GM23338 (cell line): ENCODE data around the gene DSCAML1. TPM values are rescaled to one million over a fixed set of nuclear protein-coding genes. Genes with fewer than 3 reads are reported as not detected.

Source experiments
- ATAC-seq: fragments of 200-7000 bp; cut with Tn5 transposase; 3 replicates; pipeline ENCODE4 v1.9.1; 2020
- DNase-seq: peaks from one replicate; pipeline ENCODE4 v3.0.0-alpha.2; 2015; ENCODE audit warnings: low spot score
- H2AFZ ChIP-seq: fragments of 200-600 bp; sonication (generic); 2 replicates; pipeline ENCODE4 v1.8.0; 2016; ENCODE audit warnings: antibody characterized with exemption, mild to moderate bottlenecking, moderate library complexity
- H3F3A ChIP-seq: fragments of 200-600 bp; sonication (generic); replicated peaks from 2 replicates; pipeline ENCODE4 v1.8.0; 2017; ENCODE audit warnings: antibody characterized with exemption, mixed run types, low read depth
- H3K27ac ChIP-seq: fragments of 200-600 bp; sonication (generic); 2 replicates; pipeline ENCODE4 v1.6.1; 2016; ENCODE audit warnings: low read depth
- H3K27me3 ChIP-seq: fragments of 200-600 bp; sonication (generic); 2 replicates; pipeline ENCODE4 v1.8.0; 2016; ENCODE audit warnings: mild to moderate bottlenecking, mixed run types, moderate library complexity; ENCODE audit not compliant: insufficient read depth
- H3K36me3 ChIP-seq: fragments of 200-600 bp; sonication (generic); 2 replicates; pipeline ENCODE4 v1.8.0; 2016; ENCODE audit warnings: mild to moderate bottlenecking; ENCODE audit not compliant: insufficient read depth
- H3K4me1 ChIP-seq: fragments of 200-600 bp; sonication (generic); 2 replicates; pipeline ENCODE4 v1.8.0; 2016; ENCODE audit warnings: mild to moderate bottlenecking, moderate library complexity; ENCODE audit not compliant: insufficient read depth
- H3K4me2 ChIP-seq: fragments of 200-600 bp; sonication (generic); 2 replicates; pipeline ENCODE4 v1.7.1; 2017; ENCODE audit warnings: mixed run types
- H3K4me3 ChIP-seq: fragments of 200-600 bp; sonication (generic); 2 replicates; pipeline ENCODE4 v1.6.1; 2016; ENCODE audit warnings: mixed run types
- H3K79me2 ChIP-seq: fragments of 200-600 bp; sonication (generic); replicated peaks from 2 replicates; pipeline ENCODE4 v1.8.0; 2017; ENCODE audit warnings: mild to moderate bottlenecking; ENCODE audit not compliant: insufficient read depth
- H3K9me2 ChIP-seq: fragments of 200-600 bp; sonication (generic); 2 replicates; pipeline ENCODE4 v1.8.0; 2017; ENCODE audit not compliant: insufficient read depth
- H4K20me1 ChIP-seq: fragments of 200-600 bp; sonication (generic); replicated peaks from 2 replicates; pipeline ENCODE4 v1.8.0; 2017; ENCODE audit warnings: mild to moderate bottlenecking; ENCODE audit not compliant: insufficient read depth
- H3K27ac Mint-ChIP-seq: 2 replicates; pipeline ENCODE4 v1.8.0; 2020; ENCODE audit warnings: inconsistent platforms, mild to moderate bottlenecking, moderate library complexity, mixed read lengths
- H3K27me3 Mint-ChIP-seq: 3 replicates; pipeline ENCODE4 v1.8.0; 2022; ENCODE audit warnings: low read depth, mild to moderate bottlenecking, moderate library complexity, mixed read lengths, inconsistent platforms; ENCODE audit not compliant: insufficient read depth, poor library complexity
- H3K36me3 Mint-ChIP-seq: 3 replicates; pipeline ENCODE4 v1.8.0; 2021; ENCODE audit warnings: low read depth, mild to moderate bottlenecking, inconsistent platforms, moderate library complexity, mixed read lengths
- H3K4me1 Mint-ChIP-seq: 3 replicates; pipeline ENCODE4 v1.8.0; 2020; ENCODE audit warnings: mild to moderate bottlenecking, inconsistent platforms, mixed read lengths
- H3K4me3 Mint-ChIP-seq: 3 replicates; pipeline ENCODE4 v1.8.0; 2021; ENCODE audit warnings: moderate library complexity, mild to moderate bottlenecking, inconsistent platforms, mixed read lengths
- H3K9me3 Mint-ChIP-seq: 3 replicates; pipeline ENCODE4 v1.8.0; 2020; ENCODE audit warnings: moderate library complexity, mild to moderate bottlenecking, inconsistent platforms, mixed read lengths
- CTCF ChIP-seq, 2 experiments: fragments of 200-600 bp in 1 of 2; sonication (generic) in 1 of 2; conservative IDR thresholded peaks; 2 replicates each; pipeline versions ENCODE4 v1.5.1 to v1.6.1; 2016 to 2017; ENCODE audit warnings: antibody characterized with exemption in 2 of 2, low read depth in 2 of 2, mild to moderate bottlenecking in 2 of 2, moderate library complexity in 1 of 2
- EZH2 ChIP-seq: fragments of 200-600 bp; sonication (generic); IDR thresholded peaks from one replicate; pipeline ENCODE4 v1.8.0; 2017; ENCODE audit warnings: antibody characterized with exemption, mild to moderate bottlenecking, low read depth; ENCODE audit not compliant: unreplicated experiment
- EZH2phosphoT487 ChIP-seq: fragments of 200-600 bp; sonication (generic); IDR thresholded peaks from one replicate; pipeline ENCODE4 v1.8.1; 2018; ENCODE audit warnings: antibody characterized with exemption; ENCODE audit not compliant: unreplicated experiment
- JUNB ChIP-seq: IDR thresholded peaks from one replicate; pipeline ENCODE4 v1.6.1; 2016; ENCODE audit warnings: antibody characterized with exemption; ENCODE audit not compliant: unreplicated experiment
- NANOG ChIP-seq: IDR thresholded peaks from 2 replicates; pipeline ENCODE4 v1.6.1; 2016; ENCODE audit warnings: antibody characterized with exemption, borderline replicate concordance
- POLR2AphosphoS5 ChIP-seq: IDR thresholded peaks from 2 replicates; pipeline ENCODE4 v1.6.1; 2016; ENCODE audit warnings: antibody characterized with exemption, low read depth
- REST ChIP-seq: IDR thresholded peaks from one replicate; pipeline ENCODE4 v1.6.1; 2018; ENCODE audit warnings: antibody characterized with exemption; ENCODE audit not compliant: unreplicated experiment
- STAT1 ChIP-seq: IDR thresholded peaks from one replicate; pipeline ENCODE4 v1.6.1; 2016; ENCODE audit warnings: antibody characterized with exemption; ENCODE audit not compliant: unreplicated experiment
- ZNF462 ChIP-seq: fragments of 250-450 bp; sonication (Bioruptor Pico); IDR thresholded peaks from 2 replicates; pipeline ENCODE4 v1.5.0; 2020; ENCODE audit warnings: mild to moderate bottlenecking, moderate library complexity
- polyA plus RNA-seq: library from polyadenylated mRNA; unstranded; fragments of >200 nt; fragmentation: Nextera tagmentation; extraction: Ambion mirVana; gene quantifications from 2 replicates; pipeline ENCODE4 v1.2.1, GENCODE V29; 2016
- total RNA-seq: library from RNA; depleted of rRNA; stranded (reverse); fragments of >200 nt; shearing (Covaris generic); gene quantifications from 2 replicates; pipeline ENCODE4 v1.2.3, GENCODE V29; 2014

Gene DSCAML1
- total and polyA plus RNA-seq, 2 experiments from 2014 or later = 0.17 TPM; not detected in 1

GRCh38 chr11:117559698-117560097 is 237.3 kb downstream of the DSCAML1 start:
- H3K4me1 Mint-ChIP-seq = peaks cover 25% of the 10 kb centered on the region
- H3K27me3 ChIP-seq = no peaks in the 10 kb centered on the region
- TF ChIP-seq ZNF462 = no peak
- TF ChIP-seq EZH2phosphoT487 = no peak
- TF ChIP-seq JUNB = no peak

GRCh38 chr11:117557361-117557760 is 239.7 kb downstream of the DSCAML1 start:
- Histone ChIP-seq H2AFZ (no peak overlapping the region), H3K4me2 (no peak overlapping the region), H4K20me1 (no peaks in the 10 kb centered on the region), H3K79me2 (no peaks in the 10 kb centered on the region), H3K36me3 (no peaks in the 10 kb centered on the region), H3K9me2 (no peaks in the 10 kb centered on the region), H3K4me3 (no peak overlapping the region), H3K4me1 (peaks cover 3% of the 10 kb centered on the region), H3F3A (no peaks in the 10 kb centered on the region), H3K27ac (no peak overlapping the region), H3K27me3 (no peaks in the 10 kb centered on the region)
- Mint-ChIP-seq H3K27ac (no peak overlapping the region), H3K4me1 (peaks cover 25% of the 10 kb centered on the region), H3K27me3 (peaks cover 14% of the 10 kb centered on the region), H3K4me3 (no peak overlapping the region), H3K9me3 (no peaks in the 10 kb centered on the region), H3K36me3 (no peaks in the 10 kb centered on the region)
- ATAC-seq (peak; percentile 35; the same call in 2 of the 3 replicates), DNase-seq (no peak)
- TF ChIP-seq JUNB (no peak), CTCF (conservative IDR thresholded peaks at IDR 0.05; ENCODE audit: low read depth in 2 of 2) (no peak), POLR2AphosphoS5 (no peak), REST (no peak), STAT1 (no peak), NANOG (no peak), EZH2 (no peak)

More at GRCh38 chr11:117559698-117560097, 237.3 kb downstream of the DSCAML1 start:
- no peaks in the 10 kb centered on the region for H3K36me3 ChIP-seq
- ATAC-seq = peak; percentile 49
- H3F3A ChIP-seq = no peaks in the 10 kb centered on the region
- H3K9me3 Mint-ChIP-seq = no peaks in the 10 kb centered on the region
- no peak overlapping the region for H3K27ac Mint-ChIP-seq
- no peak overlapping the region for H3K4me3 Mint-ChIP-seq
- H4K20me1 ChIP-seq = no peaks in the 10 kb centered on the region
- H3K36me3 Mint-ChIP-seq = no peaks in the 10 kb centered on the region
- H3K79me2 ChIP-seq = no peaks in the 10 kb centered on the region
- H3K9me2 ChIP-seq = no peaks in the 10 kb centered on the region
- H3K27ac ChIP-seq = no peak overlapping the region
- H3K4me3 ChIP-seq = no peak overlapping the region
- H3K4me1 ChIP-seq = peaks cover 3% of the 10 kb centered on the region
- H3K4me2 ChIP-seq = no peak overlapping the region
- DNase-seq = peak; percentile 51
- H3K27me3 Mint-ChIP-seq = peaks cover 19% of the 10 kb centered on the region
- H2AFZ ChIP-seq = no peak overlapping the region
